K562 (cell line): ENCODE measurements around the gene CLCN2. TPM values are rescaled to one million over a fixed set of nuclear protein-coding genes. Genes with fewer than 3 reads are reported as not detected.

Experiments
- ATAC-seq: fragments of 200-7000 bp; cut with Tn5 transposase; 3 replicates; pipeline ENCODE4 v1.9.1; 2020; ENCODE audit warnings: moderate library complexity
- BruUV-seq: library from RNA; stranded (reverse); fragments of 400-500 nt; replicated peaks from 2 replicates; lab custom pipeline; 2021; lab: Mats Ljungman, UMichigan
- CTCF ChIA-PET: fragments of 300-600 bp; formaldehyde crosslinking; extraction: SDS; loops from one replicate; lab custom pipeline; 2021; ENCODE audit warnings: low intra/inter-chr PET ratio; lab: Yijun Ruan, JAX
- POLR2A ChIA-PET: fragments of 300-600, 350-650 bp; sonication (Branson Sonifier 250); formaldehyde crosslinking; extraction: SDS; loops from one replicate; lab custom pipeline; 2021; ENCODE audit warnings: antibody characterized with exemption, inconsistent platforms; lab: Yijun Ruan, JAX
- DNase-seq, 4 experiments: peaks; one replicate each; pipeline versions ENCODE4 v3.0.0 to v3.0.0-alpha.2; 2011 to 2018; ENCODE audit warnings: low spot score in 3 of 4, mixed read lengths in 3 of 4; ENCODE audit errors: extremely low read depth in 1 of 4
- FAIRE-seq: peaks from 2 replicates; lab custom pipeline; 2011; peaks lifted over from hg19 to GRCh38; lab: Jason Lieb, UNC
- H2AFZ ChIP-seq: 2 replicates; pipeline ENCODE4 v1.6.0; 2011; ENCODE audit warnings: low read depth, low read length, control low read depth, inconsistent platforms
- H3K27ac ChIP-seq: fragments of 200-600 bp; 3 replicates; pipeline ENCODE4 v1.8.0; 2011; ENCODE audit warnings: low read depth, mild to moderate bottlenecking, control low read depth, inconsistent platforms, low read length, moderate library complexity, mixed read lengths; ENCODE audit errors: extremely low read depth
- H3K27me3 ChIP-seq, 2 experiments: fragments of 300-600 bp in 1 of 2; 2 replicates in 1 of 2; 3 replicates in 1 of 2; pipeline versions ENCODE4 v1.6.0 to v1.8.0; 2011; ENCODE audit warnings: inconsistent platforms in 2 of 2, low read length in 2 of 2, mild to moderate bottlenecking in 1 of 2, mixed read lengths in 1 of 2, moderate library complexity in 1 of 2; ENCODE audit not compliant: control insufficient read depth in 2 of 2, insufficient read depth in 2 of 2
- H3K36me3 ChIP-seq: fragments of 300-600 bp; 3 replicates; pipeline ENCODE4 v1.8.0; 2011; ENCODE audit warnings: mild to moderate bottlenecking, low read length, inconsistent platforms; ENCODE audit not compliant: control insufficient read depth, insufficient read depth
- H3K4me1 ChIP-seq, 2 experiments: fragments of 200-600 bp in 1 of 2; replicated peaks in 1 of 2; 2 replicates in 1 of 2; 3 replicates in 1 of 2; pipeline versions ENCODE4 v1.5.1 to v1.8.0; 2011; ENCODE audit warnings: inconsistent platforms in 2 of 2, low read length in 2 of 2, mild to moderate bottlenecking in 1 of 2, mixed read lengths in 1 of 2, moderate library complexity in 1 of 2; ENCODE audit not compliant: control insufficient read depth in 2 of 2, insufficient read depth in 2 of 2
- H3K4me2 ChIP-seq: 2 replicates; pipeline ENCODE4 v1.6.1; 2011; ENCODE audit warnings: low read length, control low read depth, inconsistent platforms, mixed read lengths; ENCODE audit not compliant: insufficient read depth
- H3K4me3 ChIP-seq: fragments of 200-600 bp; sonication (generic), shearing (Covaris generic); 2 replicates; pipeline ENCODE4 v1.5.1; 2016; ENCODE audit warnings: control low read depth, inconsistent platforms
- H3K79me2 ChIP-seq: fragments of 200-600 bp; 3 replicates; pipeline ENCODE4 v1.8.0; 2011; ENCODE audit warnings: low read length, inconsistent platforms; ENCODE audit not compliant: control insufficient read depth, insufficient read depth
- H3K9ac ChIP-seq, 2 experiments: 2 replicates each; pipeline versions ENCODE4 v1.6.0 to v1.6.1; 2011; ENCODE audit warnings: low read depth in 2 of 2, low read length in 2 of 2, control low read depth in 1 of 2, inconsistent platforms in 1 of 2, mild to moderate bottlenecking in 1 of 2, mixed read lengths in 1 of 2; ENCODE audit not compliant: insufficient read depth in 1 of 2
- H3K9me1 ChIP-seq: one replicate; pipeline ENCODE4 v1.6.0; 2011; ENCODE audit warnings: inconsistent platforms, mild to moderate bottlenecking, low read length, moderate library complexity; ENCODE audit not compliant: control insufficient read depth, insufficient read depth
- H3K9me3 ChIP-seq: replicated peaks from 2 replicates; pipeline ENCODE4 v1.5.1; 2011; ENCODE audit warnings: low read depth, low read length, inconsistent platforms; ENCODE audit not compliant: control insufficient read depth, insufficient read depth
- H4K20me1 ChIP-seq: replicated peaks from 2 replicates; pipeline ENCODE4 v1.6.1; 2011; ENCODE audit warnings: low read length, inconsistent platforms, mixed read lengths; ENCODE audit not compliant: control insufficient read depth, insufficient read depth
- POLR2G ChIP-seq: fragments of 200-400 bp; formaldehyde crosslinking; IDR thresholded peaks from 2 replicates; pipeline ENCODE4 v1.6.1; 2017; ENCODE audit warnings: low read depth, mild to moderate bottlenecking, antibody characterized with exemption, low read length, moderate library complexity
- RBFOX2 ChIP-seq: fragments of 200-400 bp; formaldehyde crosslinking; IDR thresholded peaks from 2 replicates; pipeline ENCODE4 v1.6.1; 2017; ENCODE audit warnings: low read depth, mild to moderate bottlenecking, low read length, moderate library complexity
- U2AF1 ChIP-seq: fragments of 200-400 bp; formaldehyde crosslinking; optimal IDR thresholded peaks from 2 replicates; pipeline ENCODE3; 2017; ENCODE audit warnings: mild to moderate bottlenecking, low read depth, low read length, moderate library complexity
- whole genome bisulfite sequencing: fragments of 100-300 bp; shearing (Covaris generic); methylation state at CpG from one replicate; pipeline ENCODE4 v1.1.6; 2016; ENCODE audit warnings: low coverage, mixed read lengths; ENCODE audit not compliant: insufficient coverage; ENCODE audit errors: missing lambda C conversion rate; 5-methylcytosine and 5-hydroxymethylcytosine counted together
- in situ Hi-C: fragments of 300-500 bp; cut with MboI; formaldehyde crosslinking; loops from 4 replicates; pipeline ENCODE4 v1.15.0; 2018; ENCODE audit warnings: inconsistent platforms, mixed read lengths
- intact Hi-C: fragments of 100-400 bp; cut with micrococcal nuclease; formaldehyde crosslinking; loops from 2 replicates; pipeline ENCODE4 v1.14.2; 2022
- polyA plus RNA-seq, 8 experiments: library from polyadenylated mRNA; depleted of rRNA in 4 of 8; stranded (reverse) in 5 of 8; unstranded in 3 of 8; fragments of >200 nt; fragmentation: Nextera tagmentation in 2 of 8; fragmentation: Illumina TruSeq in 1 of 8; extraction: Ambion mirVana in 2 of 8; extraction: Trizol in 1 of 8; gene quantifications; 2 replicates each; pipeline versions ENCODE4 v1.2.1 to v1.2.3, GENCODE V29; 2011 to 2014; ENCODE audit warnings: inconsistent platforms in 1 of 8, missing spikeins in 1 of 8
- total RNA-seq, 7 experiments: library from RNA; depleted of rRNA in 6 of 7; stranded (reverse); fragments of >200 nt in 6 of 7; fragmentation: Illumina TruSeq in 2 of 7; extraction: Trizol in 2 of 7; gene quantifications; 2 replicates each; pipeline versions ENCODE4 v1.2.1 to v1.2.3, GENCODE V29; 2011 to 2021; ENCODE audit warnings: low replicate concordance in 1 of 7

The CLCN2 gene
- total and polyA plus RNA-seq, 9 of the 15 experiments (the other 6 are each of a cell fraction or from before 2014, with no cell fraction given), result 0.10 to 14.0 (median 6.9) TPM

DNA sequence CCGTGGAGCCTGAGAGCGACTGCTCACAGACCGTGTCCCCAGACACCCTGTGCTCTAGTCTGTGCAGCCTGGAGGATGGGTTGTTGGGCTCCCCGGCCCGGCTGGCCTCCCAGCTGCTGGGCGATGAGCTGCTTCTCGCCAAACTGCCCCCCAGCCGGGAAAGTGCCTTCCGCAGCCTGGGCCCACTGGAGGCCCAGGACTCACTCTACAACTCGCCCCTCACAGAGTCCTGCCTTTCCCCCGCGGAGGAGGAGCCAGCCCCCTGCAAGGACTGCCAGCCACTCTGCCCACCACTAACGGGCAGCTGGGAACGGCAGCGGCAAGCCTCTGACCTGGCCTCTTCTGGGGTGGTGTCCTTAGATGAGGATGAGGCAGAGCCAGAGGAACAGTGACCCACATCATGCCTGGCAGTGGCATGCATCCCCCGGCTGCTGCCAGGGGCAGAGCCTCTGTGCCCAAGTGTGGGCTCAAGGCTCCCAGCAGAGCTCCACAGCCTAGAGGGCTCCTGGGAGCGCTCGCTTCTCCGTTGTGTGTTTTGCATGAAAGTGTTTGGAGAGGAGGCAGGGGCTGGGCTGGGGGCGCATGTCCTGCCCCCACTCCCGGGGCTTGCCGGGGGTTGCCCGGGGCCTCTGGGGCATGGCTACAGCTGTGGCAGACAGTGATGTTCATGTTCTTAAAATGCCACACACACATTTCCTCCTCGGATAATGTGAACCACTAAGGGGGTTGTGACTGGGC lies 16.7 kb downstream of the CLCN2 start:
- Histone ChIP-seq H3K9me3 (no peaks in the 10 kb centered on the region), H3K4me1 (peaks cover 43 to 52% of the 10 kb centered on the region in 2 experiments), H3K9me1 (peaks cover 6% of the 10 kb centered on the region), H2AFZ (no peak overlapping the region)
- ATAC-seq, result no peak
- intact Hi-C loops, result loop anchor here (1.0 kb wide), 1 partner anchor 18 kb away; no protein-coding TSS in a partner anchor
- TF ChIP-seq RBFOX2 (peak; percentile 32; the same call in 1 of the 2 replicates), U2AF1 (no peak), POLR2G (peak; percentile 63)
- TF ChIP-seq, all 486 proteins: peak for 2
- FAIRE-seq (no peak), DNase-seq (no peak)
- CTCF ChIA-PET, result no interaction called here
- Histone ChIP-seq H3K27ac (no peak overlapping the region), H3K27me3 (no peaks in the 10 kb centered on the region), H3K4me3 (no peak overlapping the region), H3K79me2 (peaks cover 8% of the 10 kb centered on the region; the same call in 2 of the 3 replicates), H3K9ac (peak overlapping the region in 1 of 2 experiments; percentile 61; a peak in 2 of 4 replicates), H4K20me1 (no peaks in the 10 kb centered on the region), H3K4me2 (no peak overlapping the region), H3K36me3 (peaks cover 36% of the 10 kb centered on the region; the same call in 2 of the 3 replicates)
- BruUV-seq, result no TSS peak
- POLR2A ChIA-PET, result interaction anchor here (0.5 to 1.1 kb wide), 4 partner anchors 8 to 449 kb away, joined by 3 to 6 read pairs (median 3); partner anchors contain the start of gene FAM131A
- in situ Hi-C loops, result no loop called here
- WGBS, result 87% methylated on average over 17 of the region's 24 CpGs
